ENCODE measurements around the gene E2F6. TPM values are rescaled to one million over a fixed set of nuclear protein-coding genes. Genes with fewer than 3 reads are reported as not detected.

The E2F6 gene
- total and polyA plus RNA-seq, 8 donors, result 8.7 to 21.7 (median 18.1) TPM

DNA sequence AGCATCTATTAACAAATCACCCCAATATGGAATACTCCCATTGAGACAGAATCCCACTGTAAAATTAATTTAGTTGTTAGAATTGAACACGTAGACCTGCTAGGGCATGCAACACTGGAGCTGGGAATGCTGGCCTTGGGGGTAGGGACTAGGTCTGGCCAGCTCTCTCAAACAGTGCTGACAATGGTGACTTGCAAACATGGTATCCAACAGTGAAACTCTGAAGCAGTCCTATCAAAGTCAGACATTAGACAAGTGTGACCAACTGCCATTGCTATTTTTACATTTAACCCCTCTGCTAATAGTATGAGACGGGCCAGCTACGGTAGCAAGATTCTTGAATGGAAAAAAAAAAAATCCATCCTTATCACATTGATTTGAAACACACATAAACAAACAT, 7.2 kb downstream of the E2F6 start:
- no peak for DNase-seq
- H3K4me3 ChIP-seq, result no peak overlapping the region
- TF ChIP-seq, protein P1, sequence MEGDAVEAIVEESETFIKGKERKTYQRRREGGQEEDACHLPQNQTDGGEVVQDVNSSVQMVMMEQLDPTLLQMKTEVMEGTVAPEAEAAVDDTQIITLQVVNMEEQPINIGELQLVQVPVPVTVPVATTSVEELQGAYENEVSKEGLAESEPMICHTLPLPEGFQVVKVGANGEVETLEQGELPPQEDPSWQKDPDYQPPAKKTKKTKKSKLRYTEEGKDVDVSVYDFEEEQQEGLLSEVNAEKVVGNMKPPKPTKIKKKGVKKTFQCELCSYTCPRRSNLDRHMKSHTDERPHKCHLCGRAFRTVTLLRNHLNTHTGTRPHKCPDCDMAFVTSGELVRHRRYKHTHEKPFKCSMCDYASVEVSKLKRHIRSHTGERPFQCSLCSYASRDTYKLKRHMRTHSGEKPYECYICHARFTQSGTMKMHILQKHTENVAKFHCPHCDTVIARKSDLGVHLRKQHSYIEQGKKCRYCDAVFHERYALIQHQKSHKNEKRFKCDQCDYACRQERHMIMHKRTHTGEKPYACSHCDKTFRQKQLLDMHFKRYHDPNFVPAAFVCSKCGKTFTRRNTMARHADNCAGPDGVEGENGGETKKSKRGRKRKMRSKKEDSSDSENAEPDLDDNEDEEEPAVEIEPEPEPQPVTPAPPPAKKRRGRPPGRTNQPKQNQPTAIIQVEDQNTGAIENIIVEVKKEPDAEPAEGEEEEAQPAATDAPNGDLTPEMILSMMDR (IDR thresholded peaks at IDR 0.05), result no peak
- intact Hi-C loops (cut with DNase I), result no loop called here
- H3K9me3 ChIP-seq, result no peaks in the 10 kb centered on the region
- peaks cover 0 to 54% of the 10 kb centered on the region in 2 donors for H3K4me1 ChIP-seq
- no peak for ATAC-seq
- H3K27ac ChIP-seq, result no peak overlapping the region
- H3K27me3 ChIP-seq, result no peaks in the 10 kb centered on the region
- H3K36me3 ChIP-seq, result peaks cover 0 to 17% of the 10 kb centered on the region in 2 donors

DNA sequence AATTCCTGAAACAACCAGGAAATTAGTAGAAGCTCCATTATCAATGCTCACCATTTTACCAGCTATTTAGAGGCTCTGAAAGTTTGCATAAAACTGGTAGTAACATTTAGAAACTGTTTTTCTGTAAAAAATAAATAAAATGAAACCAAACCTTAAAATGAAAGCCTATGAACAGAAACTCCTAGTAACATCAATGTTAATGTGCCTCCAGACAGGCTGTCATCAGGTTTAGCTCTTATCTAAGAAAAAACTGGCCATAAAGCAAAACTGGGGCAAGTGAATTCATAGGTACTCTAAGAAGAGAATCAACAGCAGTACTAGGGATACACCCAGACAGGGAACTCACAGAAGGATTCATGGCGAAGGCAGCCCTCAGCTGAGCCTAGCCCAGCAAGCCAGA, 8.0 kb downstream of the E2F6 start:
- no peak overlapping the region for H3K4me3 ChIP-seq
- peaks cover 0 to 18% of the 10 kb centered on the region in 2 donors for H3K36me3 ChIP-seq
- intact Hi-C loops (cut with DNase I), result no loop called here
- no peak for DNase-seq
- no peaks in the 10 kb centered on the region for H3K9me3 ChIP-seq
- no peaks in the 10 kb centered on the region for H3K27me3 ChIP-seq
- TF ChIP-seq, protein P1 (IDR thresholded peaks at IDR 0.05), result no peak
- H3K27ac ChIP-seq, result no peak overlapping the region
- H3K4me1 ChIP-seq, result peaks cover 0 to 46% of the 10 kb centered on the region in 2 donors
- ATAC-seq, result no peak

DNA sequence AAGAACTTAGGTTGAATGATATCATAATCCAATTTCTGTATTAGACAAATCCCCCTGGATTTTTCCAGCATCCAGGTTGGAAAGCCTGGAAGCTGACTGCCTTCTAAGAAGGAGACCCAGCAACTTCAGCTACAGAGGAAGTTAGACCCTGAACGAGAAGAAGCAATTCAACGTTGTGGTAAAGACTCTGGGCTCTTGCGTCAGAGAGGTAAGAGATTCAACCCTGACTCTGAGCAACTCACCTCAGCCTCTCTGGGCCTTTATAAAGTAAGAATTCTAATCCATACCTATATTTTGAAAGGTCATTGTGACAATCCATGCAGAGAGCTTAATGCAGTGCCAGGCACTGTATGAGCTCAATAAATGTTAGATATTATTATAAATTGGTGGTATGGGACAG, 9.7 kb downstream of the E2F6 start:
- H3K4me1 ChIP-seq, result peaks cover 0 to 29% of the 10 kb centered on the region in 2 donors
- no peak for DNase-seq
- H3K27me3 ChIP-seq, result no peaks in the 10 kb centered on the region
- no peak overlapping the region for H3K4me3 ChIP-seq
- ATAC-seq, result no peak
- no peaks in the 10 kb centered on the region for H3K9me3 ChIP-seq
- H3K27ac ChIP-seq, result no peak overlapping the region
- intact Hi-C loops (cut with DNase I), result no loop called here
- H3K36me3 ChIP-seq, result peaks cover 0 to 32% of the 10 kb centered on the region in 2 donors
- TF ChIP-seq, protein P1 (IDR thresholded peaks at IDR 0.05), result no peak

DNA sequence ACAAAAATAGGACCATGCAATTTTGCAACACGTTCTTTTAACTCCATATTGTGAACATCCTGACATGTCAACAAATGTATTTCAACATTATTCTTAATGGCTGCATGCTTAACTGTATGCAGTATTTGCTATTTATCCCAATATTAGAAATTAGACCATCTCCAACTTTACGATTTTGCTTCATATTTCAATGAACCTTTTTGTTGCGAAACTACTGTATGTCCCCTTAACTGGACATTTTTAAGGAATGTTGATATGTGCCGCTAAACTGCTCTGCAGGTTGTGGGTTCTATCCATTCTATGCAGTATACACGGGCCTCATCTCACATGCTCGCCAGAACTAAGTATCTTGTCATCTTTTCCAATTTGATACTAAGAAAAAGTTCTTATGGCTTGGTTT, 11.1 kb downstream of the E2F6 start:
- no peak for DNase-seq
- TF ChIP-seq, protein P1 (IDR thresholded peaks at IDR 0.05), result no peak
- Histone ChIP-seq H3K27me3 (no peaks in the 10 kb centered on the region), H3K36me3 (peaks cover 0 to 44% of the 10 kb centered on the region in 2 donors), H3K9me3 (no peaks in the 10 kb centered on the region), H3K4me3 (no peak overlapping the region), H3K4me1 (peaks cover 0 to 23% of the 10 kb centered on the region in 2 donors), H3K27ac (no peak overlapping the region)
- intact Hi-C loops (cut with DNase I), result no loop called here
- ATAC-seq, result no peak

DNA sequence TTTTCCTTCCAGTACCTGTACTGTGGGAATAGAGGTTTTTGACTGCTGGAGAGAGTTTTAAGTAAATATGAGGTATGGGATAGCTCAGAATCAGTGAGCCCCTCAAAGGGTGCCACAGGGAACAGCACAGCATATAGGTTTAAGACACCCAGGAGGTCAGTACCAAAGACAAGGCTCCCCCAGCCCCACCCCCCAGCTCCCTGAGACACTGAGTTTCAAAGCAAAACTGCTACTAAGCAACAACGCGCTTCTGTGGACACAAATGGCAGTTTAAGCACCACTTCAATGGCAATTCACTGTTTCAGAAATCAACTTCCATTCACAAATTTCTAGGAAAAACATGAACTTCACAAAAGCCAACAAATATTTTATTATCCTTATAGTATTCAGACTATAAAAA, 15.2 kb downstream of the E2F6 start:
- TF ChIP-seq, protein P1 (IDR thresholded peaks at IDR 0.05), result no peak
- Histone ChIP-seq H3K27me3 (no peaks in the 10 kb centered on the region), H3K27ac (no peak overlapping the region), H3K9me3 (no peaks in the 10 kb centered on the region), H3K36me3 (peaks cover 0 to 82% of the 10 kb centered on the region in 2 donors), H3K4me1 (no peaks in the 10 kb centered on the region), H3K4me3 (no peak overlapping the region)
- no peak for DNase-seq
- no peak for ATAC-seq
- intact Hi-C loops (cut with DNase I), result no loop called here

Measured in left lung (tissue), 10 donors.